SK-N-SH treated with all-trans-retinoic acid at 6 μM for 48 hours (cell line): ENCODE results near the gene THSD4.

Experiments
- ATAC-seq: fragments of 200-7000 bp; cut with Tn5 transposase; 3 replicates; pipeline ENCODE4 v1.9.1; 2020; ENCODE audit warnings: mild to moderate bottlenecking, moderate library complexity
- ARNTL ChIP-seq: fragments of 450-650 bp; formaldehyde crosslinking; IDR thresholded peaks from 2 replicates; pipeline ENCODE4 v1.5.0; 2020; ENCODE audit warnings: low read depth, mild to moderate bottlenecking, moderate library complexity, borderline replicate concordance
- BACH2 ChIP-seq: fragments of 250-450 bp; sonication (Bioruptor Pico); IDR thresholded peaks from 2 replicates; pipeline ENCODE4 v1.9.0; 2021; ENCODE audit warnings: mild to moderate bottlenecking, borderline replicate concordance
- CSDC2 ChIP-seq: fragments of 250-450 bp; sonication (Bioruptor Pico); IDR thresholded peaks from 2 replicates; pipeline ENCODE4 v1.5.0; 2020; ENCODE audit warnings: mild to moderate bottlenecking, moderate library complexity
- ESRRG ChIP-seq: fragments of 250-450 bp; sonication (Bioruptor Pico); IDR thresholded peaks from 2 replicates; pipeline ENCODE4 v1.6.1; 2021; ENCODE audit warnings: mild to moderate bottlenecking
- GLIS3 ChIP-seq: fragments of 250-450 bp; sonication (Bioruptor Pico); IDR thresholded peaks from 2 replicates; pipeline ENCODE4 v1.5.0; 2020; ENCODE audit warnings: mild to moderate bottlenecking, moderate library complexity
- ISL1 ChIP-seq: fragments of 250-450 bp; sonication (Bioruptor Pico); IDR thresholded peaks from 2 replicates; pipeline ENCODE4 v2.1.2; 2022; ENCODE audit warnings: mild to moderate bottlenecking, moderate library complexity
- POU6F1 ChIP-seq: fragments of 250-450 bp; sonication (Bioruptor Pico); IDR thresholded peaks from 2 replicates; pipeline ENCODE4 v1.8.0; 2021; ENCODE audit warnings: low read depth, mild to moderate bottlenecking, moderate library complexity, borderline replicate concordance
- PPARA ChIP-seq: fragments of 250-450 bp; sonication (Bioruptor Pico); IDR thresholded peaks from 2 replicates; pipeline ENCODE4 v1.5.0; 2020; ENCODE audit warnings: mild to moderate bottlenecking, borderline replicate concordance
- RARB ChIP-seq: fragments of 250-450 bp; sonication (Bioruptor Pico); IDR thresholded peaks from 2 replicates; pipeline ENCODE4 v1.8.0; 2021; ENCODE audit warnings: mild to moderate bottlenecking, moderate library complexity
- SNAI2 ChIP-seq: fragments of 250-450 bp; sonication (Bioruptor Pico); IDR thresholded peaks from 2 replicates; pipeline ENCODE4 v1.5.0; 2020; ENCODE audit warnings: mild to moderate bottlenecking, moderate library complexity
- TCF4 ChIP-seq: fragments of 250-450 bp; sonication (Bioruptor Pico); IDR thresholded peaks from 2 replicates; pipeline ENCODE4 v1.8.0; 2021; ENCODE audit warnings: mild to moderate bottlenecking, moderate library complexity, borderline replicate concordance
- TOX ChIP-seq: fragments of 250-450 bp; sonication (Bioruptor Pico); IDR thresholded peaks from 2 replicates; pipeline ENCODE4 v1.8.0; 2021; ENCODE audit warnings: mild to moderate bottlenecking, moderate library complexity, borderline replicate concordance
- ZC3H10 ChIP-seq: fragments of 250-450 bp; sonication (Bioruptor Pico); IDR thresholded peaks from 2 replicates; pipeline ENCODE4 v1.5.1; 2021; ENCODE audit warnings: mild to moderate bottlenecking, moderate library complexity
- ZFP3 ChIP-seq: fragments of 250-450 bp; sonication (Bioruptor Pico); IDR thresholded peaks from 2 replicates; pipeline ENCODE4 v1.5.0; 2020; ENCODE audit warnings: mild to moderate bottlenecking, moderate library complexity
- ZFP30 ChIP-seq: fragments of 450-650 bp; formaldehyde crosslinking; IDR thresholded peaks from 2 replicates; pipeline ENCODE4 v1.5.0; 2022; ENCODE audit warnings: mild to moderate bottlenecking, moderate library complexity
- ZNF565 ChIP-seq: fragments of 450-650 bp; formaldehyde crosslinking; conservative IDR thresholded peaks from 2 replicates; pipeline ENCODE4 v1.5.0; 2020; ENCODE audit warnings: low read depth, mild to moderate bottlenecking, moderate library complexity
- ZNF70 ChIP-seq: fragments of 450-650 bp; formaldehyde crosslinking; IDR thresholded peaks from 2 replicates; pipeline ENCODE4 v1.5.0; 2020; ENCODE audit warnings: mild to moderate bottlenecking, moderate library complexity
- ZNF8 ChIP-seq: fragments of 450-650 bp; formaldehyde crosslinking; IDR thresholded peaks from 2 replicates; pipeline ENCODE4 v1.5.0; 2020; ENCODE audit warnings: mild to moderate bottlenecking, moderate library complexity
- TF ChIP-seq, protein P1 (sequence below): fragments of 250-450 bp; sonication (Bioruptor Pico); IDR thresholded peaks from 2 replicates; pipeline ENCODE4 v1.5.1; 2021; ENCODE audit warnings: mild to moderate bottlenecking, moderate library complexity
- TF ChIP-seq, protein P2 (sequence below): fragments of 250-450 bp; sonication (Bioruptor Pico); IDR thresholded peaks from 2 replicates; pipeline ENCODE4 v1.5.0; 2020; ENCODE audit warnings: mild to moderate bottlenecking, moderate library complexity
- TF ChIP-seq, protein P3 (sequence below): fragments of 250-450 bp; sonication (Bioruptor Pico); IDR thresholded peaks from 2 replicates; pipeline ENCODE4 v1.5.1; 2020; ENCODE audit warnings: low read depth, mild to moderate bottlenecking, moderate library complexity
- TF ChIP-seq, protein P4 (sequence below): fragments of 250-450 bp; sonication (Bioruptor Pico); IDR thresholded peaks from 2 replicates; pipeline ENCODE4 v1.8.0; 2020; ENCODE audit warnings: mild to moderate bottlenecking, moderate library complexity, borderline replicate concordance

The THSD4 gene

DNA sequence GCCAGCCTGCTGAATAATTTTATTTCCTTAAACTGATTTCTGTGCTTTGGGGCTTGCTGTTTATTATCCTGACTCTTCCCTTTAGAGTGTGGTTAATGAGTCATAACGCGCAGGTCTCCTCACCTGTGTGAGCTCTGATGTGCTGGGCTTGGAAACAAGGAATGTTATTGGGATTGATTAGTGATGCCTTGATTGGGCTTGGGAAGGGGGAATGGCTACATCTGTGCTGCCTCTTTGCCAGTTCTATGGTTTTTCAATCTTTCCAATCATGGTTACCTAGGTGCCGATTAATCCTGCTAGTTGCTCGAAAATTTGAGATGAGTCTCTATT lies 161.0 kb downstream of the THSD4 start:
- ATAC-seq: no peak
- TF ChIP-seq PPARA (CRISPR knock-in tag) (no peak), ARNTL (CRISPR knock-in tag) (no peak), ZNF70 (no peak), ZNF565 (no peak), POU6F1 (CRISPR knock-in tag) (no peak), ZFP30 (no peak), GLIS3 (CRISPR knock-in tag) (no peak), ZNF8 (CRISPR knock-in tag) (no peak), ZC3H10 (CRISPR knock-in tag) (no peak), TOX (CRISPR knock-in tag) (no peak)
- TF ChIP-seq, protein P1, sequence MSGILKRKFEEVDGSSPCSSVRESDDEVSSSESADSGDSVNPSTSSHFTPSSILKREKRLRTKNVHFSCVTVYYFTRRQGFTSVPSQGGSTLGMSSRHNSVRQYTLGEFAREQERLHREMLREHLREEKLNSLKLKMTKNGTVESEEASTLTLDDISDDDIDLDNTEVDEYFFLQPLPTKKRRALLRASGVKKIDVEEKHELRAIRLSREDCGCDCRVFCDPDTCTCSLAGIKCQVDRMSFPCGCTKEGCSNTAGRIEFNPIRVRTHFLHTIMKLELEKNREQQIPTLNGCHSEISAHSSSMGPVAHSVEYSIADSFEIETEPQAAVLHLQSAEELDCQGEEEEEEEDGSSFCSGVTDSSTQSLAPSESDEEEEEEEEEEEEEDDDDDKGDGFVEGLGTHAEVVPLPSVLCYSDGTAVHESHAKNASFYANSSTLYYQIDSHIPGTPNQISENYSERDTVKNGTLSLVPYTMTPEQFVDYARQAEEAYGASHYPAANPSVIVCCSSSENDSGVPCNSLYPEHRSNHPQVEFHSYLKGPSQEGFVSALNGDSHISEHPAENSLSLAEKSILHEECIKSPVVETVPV: no peak
- TF ChIP-seq, protein P2, sequence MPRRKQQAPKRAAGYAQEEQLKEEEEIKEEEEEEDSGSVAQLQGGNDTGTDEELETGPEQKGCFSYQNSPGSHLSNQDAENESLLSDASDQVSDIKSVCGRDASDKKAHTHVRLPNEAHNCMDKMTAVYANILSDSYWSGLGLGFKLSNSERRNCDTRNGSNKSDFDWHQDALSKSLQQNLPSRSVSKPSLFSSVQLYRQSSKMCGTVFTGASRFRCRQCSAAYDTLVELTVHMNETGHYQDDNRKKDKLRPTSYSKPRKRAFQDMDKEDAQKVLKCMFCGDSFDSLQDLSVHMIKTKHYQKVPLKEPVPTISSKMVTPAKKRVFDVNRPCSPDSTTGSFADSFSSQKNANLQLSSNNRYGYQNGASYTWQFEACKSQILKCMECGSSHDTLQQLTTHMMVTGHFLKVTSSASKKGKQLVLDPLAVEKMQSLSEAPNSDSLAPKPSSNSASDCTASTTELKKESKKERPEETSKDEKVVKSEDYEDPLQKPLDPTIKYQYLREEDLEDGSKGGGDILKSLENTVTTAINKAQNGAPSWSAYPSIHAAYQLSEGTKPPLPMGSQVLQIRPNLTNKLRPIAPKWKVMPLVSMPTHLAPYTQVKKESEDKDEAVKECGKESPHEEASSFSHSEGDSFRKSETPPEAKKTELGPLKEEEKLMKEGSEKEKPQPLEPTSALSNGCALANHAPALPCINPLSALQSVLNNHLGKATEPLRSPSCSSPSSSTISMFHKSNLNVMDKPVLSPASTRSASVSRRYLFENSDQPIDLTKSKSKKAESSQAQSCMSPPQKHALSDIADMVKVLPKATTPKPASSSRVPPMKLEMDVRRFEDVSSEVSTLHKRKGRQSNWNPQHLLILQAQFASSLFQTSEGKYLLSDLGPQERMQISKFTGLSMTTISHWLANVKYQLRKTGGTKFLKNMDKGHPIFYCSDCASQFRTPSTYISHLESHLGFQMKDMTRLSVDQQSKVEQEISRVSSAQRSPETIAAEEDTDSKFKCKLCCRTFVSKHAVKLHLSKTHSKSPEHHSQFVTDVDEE: no peak
- TF ChIP-seq, protein P3, sequence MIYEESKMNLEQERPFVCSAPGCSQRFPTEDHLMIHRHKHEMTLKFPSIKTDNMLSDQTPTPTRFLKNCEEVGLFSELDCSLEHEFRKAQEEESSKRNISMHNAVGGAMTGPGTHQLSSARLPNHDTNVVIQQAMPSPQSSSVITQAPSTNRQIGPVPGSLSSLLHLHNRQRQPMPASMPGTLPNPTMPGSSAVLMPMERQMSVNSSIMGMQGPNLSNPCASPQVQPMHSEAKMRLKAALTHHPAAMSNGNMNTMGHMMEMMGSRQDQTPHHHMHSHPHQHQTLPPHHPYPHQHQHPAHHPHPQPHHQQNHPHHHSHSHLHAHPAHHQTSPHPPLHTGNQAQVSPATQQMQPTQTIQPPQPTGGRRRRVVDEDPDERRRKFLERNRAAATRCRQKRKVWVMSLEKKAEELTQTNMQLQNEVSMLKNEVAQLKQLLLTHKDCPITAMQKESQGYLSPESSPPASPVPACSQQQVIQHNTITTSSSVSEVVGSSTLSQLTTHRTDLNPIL: no peak

- peak; percentile 84 for ATAC-seq
- TF ChIP-seq ZNF70 (no peak), ZNF565 (no peak), ARNTL (CRISPR knock-in tag) (no peak), TCF4 (CRISPR knock-in tag) (no peak), PPARA (CRISPR knock-in tag) (no peak), ZNF8 (CRISPR knock-in tag) (no peak), TOX (CRISPR knock-in tag) (peak; percentile 53), CSDC2 (CRISPR knock-in tag) (peak; percentile 72; the same call in 1 of the 2 replicates), ZFP30 (no peak), BACH2 (no peak), ISL1 (CRISPR knock-in tag) (peak; percentile 94), POU6F1 (CRISPR knock-in tag) (peak; percentile 43; the same call in 1 of the 2 replicates), ESRRG (CRISPR knock-in tag) (no peak), RARB (CRISPR knock-in tag) (0 out of 2 replicates have a peak, but pooled peaks have one; percentile 16), GLIS3 (CRISPR knock-in tag) (no peak), SNAI2 (CRISPR knock-in tag) (no peak), ZC3H10 (CRISPR knock-in tag) (no peak), ZFP3 (peak; percentile 61; the same call in 1 of the 2 replicates)
- TF ChIP-seq, protein P1: no peak
- TF ChIP-seq, protein P3: peak; percentile 72; the same call in 1 of the 2 replicates
- TF ChIP-seq, protein P4, sequence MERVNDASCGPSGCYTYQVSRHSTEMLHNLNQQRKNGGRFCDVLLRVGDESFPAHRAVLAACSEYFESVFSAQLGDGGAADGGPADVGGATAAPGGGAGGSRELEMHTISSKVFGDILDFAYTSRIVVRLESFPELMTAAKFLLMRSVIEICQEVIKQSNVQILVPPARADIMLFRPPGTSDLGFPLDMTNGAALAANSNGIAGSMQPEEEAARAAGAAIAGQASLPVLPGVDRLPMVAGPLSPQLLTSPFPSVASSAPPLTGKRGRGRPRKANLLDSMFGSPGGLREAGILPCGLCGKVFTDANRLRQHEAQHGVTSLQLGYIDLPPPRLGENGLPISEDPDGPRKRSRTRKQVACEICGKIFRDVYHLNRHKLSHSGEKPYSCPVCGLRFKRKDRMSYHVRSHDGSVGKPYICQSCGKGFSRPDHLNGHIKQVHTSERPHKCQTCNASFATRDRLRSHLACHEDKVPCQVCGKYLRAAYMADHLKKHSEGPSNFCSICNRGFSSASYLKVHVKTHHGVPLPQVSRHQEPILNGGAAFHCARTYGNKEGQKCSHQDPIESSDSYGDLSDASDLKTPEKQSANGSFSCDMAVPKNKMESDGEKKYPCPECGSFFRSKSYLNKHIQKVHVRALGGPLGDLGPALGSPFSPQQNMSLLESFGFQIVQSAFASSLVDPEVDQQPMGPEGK (CRISPR knock-in tag): 0 out of 2 replicates have a peak, but pooled peaks have one; percentile 12
These were observed 163.9 kb downstream of the THSD4 start for GRCh38 chr15:71278989-71279756.
